Liver (tissue), 3 donors: Measurements from ENCODE around the gene RNF182.

Source experiments
- FOXA1 ChIP-seq: IDR thresholded peaks from 2 replicates; pipeline ENCODE4 v1.6.1; 2016; ENCODE audit warnings: antibody characterized with exemption
- JUND ChIP-seq, 2 donors: IDR thresholded peaks; 2 replicates each; pipeline ENCODE4 v1.6.1; 2016; ENCODE audit warnings: antibody characterized with exemption in 2 of 2
- MAX ChIP-seq: IDR thresholded peaks from 2 replicates; pipeline ENCODE4 v1.6.1; 2016; ENCODE audit warnings: antibody characterized with exemption
- TAF1 ChIP-seq: conservative IDR thresholded peaks from 2 replicates; pipeline ENCODE4 v1.6.1; 2016; ENCODE audit warnings: antibody characterized with exemption, mild to moderate bottlenecking
- YY1 ChIP-seq: IDR thresholded peaks from 2 replicates; pipeline ENCODE4 v1.6.1; 2016; ENCODE audit warnings: antibody characterized with exemption, mild to moderate bottlenecking
- TF ChIP-seq, protein P1 (sequence below): fragments of 150-350 bp; IDR thresholded peaks from 2 replicates; pipeline ENCODE4 v1.5.1; 2017; ENCODE audit warnings: improper control_type of control experiment, low read depth, low read length; ENCODE audit not compliant: missing input control
- TF ChIP-seq, protein P2 (sequence below): IDR thresholded peaks from 2 replicates; pipeline ENCODE4 v1.6.1; 2016; ENCODE audit warnings: antibody characterized with exemption
- donor health status: healthy.
- donor health status: healthy.

- TF ChIP-seq, protein P1, sequence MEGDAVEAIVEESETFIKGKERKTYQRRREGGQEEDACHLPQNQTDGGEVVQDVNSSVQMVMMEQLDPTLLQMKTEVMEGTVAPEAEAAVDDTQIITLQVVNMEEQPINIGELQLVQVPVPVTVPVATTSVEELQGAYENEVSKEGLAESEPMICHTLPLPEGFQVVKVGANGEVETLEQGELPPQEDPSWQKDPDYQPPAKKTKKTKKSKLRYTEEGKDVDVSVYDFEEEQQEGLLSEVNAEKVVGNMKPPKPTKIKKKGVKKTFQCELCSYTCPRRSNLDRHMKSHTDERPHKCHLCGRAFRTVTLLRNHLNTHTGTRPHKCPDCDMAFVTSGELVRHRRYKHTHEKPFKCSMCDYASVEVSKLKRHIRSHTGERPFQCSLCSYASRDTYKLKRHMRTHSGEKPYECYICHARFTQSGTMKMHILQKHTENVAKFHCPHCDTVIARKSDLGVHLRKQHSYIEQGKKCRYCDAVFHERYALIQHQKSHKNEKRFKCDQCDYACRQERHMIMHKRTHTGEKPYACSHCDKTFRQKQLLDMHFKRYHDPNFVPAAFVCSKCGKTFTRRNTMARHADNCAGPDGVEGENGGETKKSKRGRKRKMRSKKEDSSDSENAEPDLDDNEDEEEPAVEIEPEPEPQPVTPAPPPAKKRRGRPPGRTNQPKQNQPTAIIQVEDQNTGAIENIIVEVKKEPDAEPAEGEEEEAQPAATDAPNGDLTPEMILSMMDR, result no peak
- TF ChIP-seq TAF1, result no peak
- TF ChIP-seq MAX, result no peak
- no peak for TF ChIP-seq YY1
- no peak for TF ChIP-seq JUND (IDR thresholded peaks at IDR 0.05)
- TF ChIP-seq, protein P2, sequence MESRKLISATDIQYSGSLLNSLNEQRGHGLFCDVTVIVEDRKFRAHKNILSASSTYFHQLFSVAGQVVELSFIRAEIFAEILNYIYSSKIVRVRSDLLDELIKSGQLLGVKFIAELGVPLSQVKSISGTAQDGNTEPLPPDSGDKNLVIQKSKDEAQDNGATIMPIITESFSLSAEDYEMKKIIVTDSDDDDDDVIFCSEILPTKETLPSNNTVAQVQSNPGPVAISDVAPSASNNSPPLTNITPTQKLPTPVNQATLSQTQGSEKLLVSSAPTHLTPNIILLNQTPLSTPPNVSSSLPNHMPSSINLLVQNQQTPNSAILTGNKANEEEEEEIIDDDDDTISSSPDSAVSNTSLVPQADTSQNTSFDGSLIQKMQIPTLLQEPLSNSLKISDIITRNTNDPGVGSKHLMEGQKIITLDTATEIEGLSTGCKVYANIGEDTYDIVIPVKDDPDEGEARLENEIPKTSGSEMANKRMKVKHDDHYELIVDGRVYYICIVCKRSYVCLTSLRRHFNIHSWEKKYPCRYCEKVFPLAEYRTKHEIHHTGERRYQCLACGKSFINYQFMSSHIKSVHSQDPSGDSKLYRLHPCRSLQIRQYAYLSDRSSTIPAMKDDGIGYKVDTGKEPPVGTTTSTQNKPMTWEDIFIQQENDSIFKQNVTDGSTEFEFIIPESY, result no peak
- TF ChIP-seq FOXA1, result no peak
These were observed 27.3 kb downstream of the RNF182 start for GRCh38 chr6:13952101-13952500.
